GM12891 (cell line): ENCODE measurements around the gene JOSD1.

Experiments used
- PAX5 ChIP-seq: IDR thresholded peaks from 2 replicates; pipeline ENCODE4 v1.6.1; 2011; ENCODE audit warnings: low read length, moderate library complexity, mild to moderate bottlenecking; ENCODE audit not compliant: insufficient read depth, severe bottlenecking
- POLR2A ChIP-seq: IDR thresholded peaks from 2 replicates; pipeline ENCODE4 v1.6.1; 2011; ENCODE audit warnings: low read depth, low read length, control low read depth
- POLR2AphosphoS5 ChIP-seq: IDR thresholded peaks from 2 replicates; pipeline ENCODE4 v1.6.1; 2011; ENCODE audit warnings: low read depth, low read length, control low read depth
- POU2F2 ChIP-seq: IDR thresholded peaks from 2 replicates; pipeline ENCODE4 v1.6.1; 2011; ENCODE audit warnings: low read depth, mild to moderate bottlenecking, control low read depth, low read length, moderate library complexity
- TAF1 ChIP-seq: IDR thresholded peaks from 2 replicates; pipeline ENCODE4 v1.6.1; 2011; ENCODE audit warnings: low read depth, low read length, control low read depth

- TF ChIP-seq POLR2A (no peak), PAX5 (no peak), POLR2AphosphoS5 (no peak), TAF1 (no peak), POU2F2 (no peak)
Measured at GRCh38 chr22:38717244-38717643, 16.5 kb upstream of the JOSD1 start.
